HG02759 (cell line): ENCODE data around the gene TBX10.
"Not testable (repeated sequence)": the region's sequence is repeated elsewhere in the genome, so short reads cannot be mapped to it uniquely, and the experiment has no call there.

Experiments used
- ATAC-seq: cut with Tn5 transposase; IDR thresholded peaks from one replicate; pipeline ENCODE4 v1.9.1; 2021; ENCODE audit warnings: mild to moderate bottlenecking, moderate library complexity; ENCODE audit not compliant: unreplicated experiment

Gene TBX10

GRCh38 chr11:67604815-67605214, 34.7 kb downstream of the TBX10 start:
- no peak for ATAC-seq

GRCh38 chr11:67604119-67604518, 35.4 kb downstream of the TBX10 start:
- not testable (repeated sequence) for ATAC-seq

- no peak for ATAC-seq
Measured at GRCh38 chr11:67601098-67601497, 38.5 kb downstream of the TBX10 start.

GRCh38 chr11:67600324-67601029, 39.1 kb downstream of the TBX10 start:
- peak; percentile 68 for ATAC-seq

GRCh38 chr11:67599149-67599548, 40.4 kb downstream of the TBX10 start:
- no peak for ATAC-seq

GRCh38 chr11:67597963-67598362, 41.6 kb downstream of the TBX10 start:
- not testable (repeated sequence) for ATAC-seq

- not testable (repeated sequence) for ATAC-seq
Measured at GRCh38 chr11:67597458-67597857, 42.1 kb downstream of the TBX10 start.

- ATAC-seq = no peak
Measured at GRCh38 chr11:67596753-67597300, 42.7 kb downstream of the TBX10 start.

- ATAC-seq = no peak
Measured at GRCh38 chr11:67594480-67594879, 45.1 kb downstream of the TBX10 start.

GRCh38 chr11:67593565-67593905, 46.0 kb downstream of the TBX10 start:
- ATAC-seq = no peak

GRCh38 chr11:67592880-67593564, 46.5 kb downstream of the TBX10 start:
- ATAC-seq = no peak

GRCh38 chr11:67588899-67589415, 50.6 kb downstream of the TBX10 start:
- not testable (repeated sequence) for ATAC-seq

GRCh38 chr11:67588136-67588503, 51.4 kb downstream of the TBX10 start:
- ATAC-seq = peak; percentile 27

- ATAC-seq = no peak
Measured at GRCh38 chr11:67586568-67587250, 52.9 kb downstream of the TBX10 start.

- ATAC-seq = no peak
Measured at GRCh38 chr11:67585911-67586310, 53.7 kb downstream of the TBX10 start.

- ATAC-seq = no peak
Measured at GRCh38 chr11:67584881-67585873, 54.4 kb downstream of the TBX10 start.

- no peak for ATAC-seq
Measured at GRCh38 chr11:67584205-67584880, 55.2 kb downstream of the TBX10 start.

- ATAC-seq = peak; percentile 68
Measured at GRCh38 chr11:67583247-67584204, 56.0 kb downstream of the TBX10 start, which contains the start of gene GSTP1. Gene GSTP1, plus strand, starts transcription at chr11:67583812. Its CDS starts 32 bp downstream, at chr11:67583844.
